Measurements from ENCODE around the gene OXNAD1.
A peak's percentile ranks its signal among the peaks of the same experiment; 100 is the strongest.

Gene OXNAD1

GRCh38 chr3:16254916-16255315, 10.1 kb upstream of the OXNAD1 start:
- TF ChIP-seq Cebpa-rat (IDR thresholded peaks at IDR 0.05) = no peak
- Histone ChIP-seq H3K27me3 (no peaks in the 10 kb centered on the region), H3K27ac (no peak overlapping the region), H3K4me2 (no peak overlapping the region), H4K20me1 (no peaks in the 10 kb centered on the region), H3K4me1 (no peaks in the 10 kb centered on the region), H3K36me3 (peaks cover 9% of the 10 kb centered on the region; the same call in 1 of the 2 replicates), H3K9ac (no peak overlapping the region), H3K4me3 (no peak overlapping the region), H3K9me3 (no peaks in the 10 kb centered on the region)

DNA sequence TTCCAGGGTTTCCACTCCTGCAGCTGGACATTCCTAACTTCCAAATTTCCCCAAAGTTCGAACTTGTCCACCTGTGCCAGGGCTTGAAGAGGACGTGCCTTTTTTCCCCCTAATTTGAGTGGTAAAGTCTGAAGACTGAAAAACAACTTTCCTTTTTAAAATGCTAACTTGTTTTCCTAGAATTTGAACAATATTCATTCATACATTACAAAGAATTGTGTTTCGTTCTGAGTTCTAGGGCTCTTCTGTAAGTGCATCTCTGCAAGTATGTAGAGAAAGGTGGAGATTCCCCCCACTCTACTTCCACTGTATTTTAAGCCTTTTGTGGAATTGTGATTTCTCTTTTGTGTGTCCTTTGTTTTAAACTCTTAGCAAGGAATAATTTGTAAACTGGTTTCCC, 9.7 kb upstream of the OXNAD1 start:
- Histone ChIP-seq H3K4me3 (no peak overlapping the region), H3K36me3 (peaks cover 11% of the 10 kb centered on the region; the same call in 1 of the 2 replicates), H3K27ac (no peak overlapping the region), H3K27me3 (no peaks in the 10 kb centered on the region), H3K9me3 (no peaks in the 10 kb centered on the region), H3K9ac (no peak overlapping the region), H3K4me1 (no peaks in the 10 kb centered on the region), H4K20me1 (no peaks in the 10 kb centered on the region), H3K4me2 (no peak overlapping the region)
- no peak for TF ChIP-seq Cebpa-rat (IDR thresholded peaks at IDR 0.05)

DNA sequence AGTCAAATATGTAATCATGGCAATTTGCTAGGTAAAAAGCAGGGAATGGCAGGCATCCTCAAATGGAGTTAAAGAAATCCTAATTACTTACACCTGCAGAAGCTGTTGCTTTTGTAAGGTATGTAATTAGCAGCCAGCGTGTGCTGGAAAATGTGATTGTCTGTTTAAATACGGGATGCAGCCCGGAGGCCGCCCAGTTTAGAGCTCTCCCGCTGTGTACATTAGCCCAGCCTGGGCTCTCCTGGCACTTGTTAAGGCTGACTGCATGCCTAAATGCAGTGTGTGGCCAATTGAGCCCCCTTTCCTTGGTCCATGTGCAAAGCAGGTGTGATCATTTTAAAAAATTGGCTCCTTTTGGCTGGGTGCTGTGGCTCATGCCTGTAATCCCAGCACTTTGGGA, 9.3 kb upstream of the OXNAD1 start:
- Histone ChIP-seq H3K4me3 (no peak overlapping the region), H3K9me3 (no peaks in the 10 kb centered on the region), H3K27ac (no peak overlapping the region), H3K27me3 (no peaks in the 10 kb centered on the region), H3K4me2 (no peak overlapping the region), H3K4me1 (no peaks in the 10 kb centered on the region), H3K9ac (no peak overlapping the region), H4K20me1 (no peaks in the 10 kb centered on the region), H3K36me3 (peaks cover 15% of the 10 kb centered on the region; the same call in 1 of the 2 replicates)
- TF ChIP-seq Cebpa-rat (IDR thresholded peaks at IDR 0.05) = no peak

DNA sequence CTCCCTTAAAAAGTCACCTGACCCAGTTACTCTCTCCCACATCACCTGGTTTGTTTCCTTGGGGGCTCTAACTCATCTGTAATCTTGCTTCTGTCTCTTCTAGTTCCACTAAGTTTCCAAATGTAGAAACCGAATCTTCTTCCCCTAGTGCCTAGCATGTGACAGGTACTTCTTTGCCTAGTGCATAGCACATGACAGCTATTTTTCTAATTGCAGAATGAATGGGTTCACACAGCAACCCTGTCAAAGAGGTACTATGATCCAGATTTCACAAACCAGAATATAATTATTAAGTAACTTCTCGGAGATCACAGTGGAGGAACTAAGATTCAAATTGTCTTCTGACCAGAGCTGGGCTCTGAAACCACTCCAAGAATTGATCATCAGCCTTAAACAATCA, 7.7 kb upstream of the OXNAD1 start:
- no peak overlapping the region for H3K9ac ChIP-seq
- no peak overlapping the region for H3K4me3 ChIP-seq

GRCh38 chr3:16258177-16258576, 6.8 kb upstream of the OXNAD1 start:
- Histone ChIP-seq H3K4me1 (peaks cover 4% of the 10 kb centered on the region; the same call in 1 of the 2 replicates), H3K4me3 (no peak overlapping the region), H3K27me3 (no peaks in the 10 kb centered on the region), H3K27ac (no peak overlapping the region), H3K36me3 (peaks cover 26% of the 10 kb centered on the region), H3K9me3 (no peaks in the 10 kb centered on the region), H4K20me1 (no peaks in the 10 kb centered on the region), H3K9ac (no peak overlapping the region), H3K4me2 (no peak overlapping the region)
- TF ChIP-seq Cebpa-rat (IDR thresholded peaks at IDR 0.05) = no peak

More for the DNA sequence above, 7.7 kb upstream of the OXNAD1 start:
- H3K9me3 ChIP-seq = no peaks in the 10 kb centered on the region
- no peak for TF ChIP-seq Cebpa-rat (IDR thresholded peaks at IDR 0.05)
- H3K4me1 ChIP-seq = no peaks in the 10 kb centered on the region
- no peaks in the 10 kb centered on the region for H4K20me1 ChIP-seq
- H3K27me3 ChIP-seq = no peaks in the 10 kb centered on the region
- no peak overlapping the region for H3K27ac ChIP-seq
- H3K36me3 ChIP-seq = peaks cover 24% of the 10 kb centered on the region
- no peak overlapping the region for H3K4me2 ChIP-seq

GRCh38 chr3:16258866-16259265, 6.1 kb upstream of the OXNAD1 start:
- H3K9me3 ChIP-seq = no peaks in the 10 kb centered on the region
- no peak overlapping the region for H3K4me2 ChIP-seq
- no peak overlapping the region for H3K9ac ChIP-seq
- no peak overlapping the region for H3K4me3 ChIP-seq
- no peaks in the 10 kb centered on the region for H3K27me3 ChIP-seq
- H3K4me1 ChIP-seq = peaks cover 11% of the 10 kb centered on the region
- H3K27ac ChIP-seq = no peak overlapping the region
- no peak for TF ChIP-seq Cebpa-rat (IDR thresholded peaks at IDR 0.05)
- H3K36me3 ChIP-seq = peaks cover 26% of the 10 kb centered on the region
- no peaks in the 10 kb centered on the region for H4K20me1 ChIP-seq

- TF ChIP-seq Cebpa-rat (IDR thresholded peaks at IDR 0.05) = no peak
- Histone ChIP-seq H3K4me1 (peaks cover 15% of the 10 kb centered on the region), H3K9me3 (no peaks in the 10 kb centered on the region), H3K36me3 (peaks cover 26% of the 10 kb centered on the region), H3K4me2 (no peak overlapping the region), H3K4me3 (no peak overlapping the region), H3K9ac (no peak overlapping the region), H3K27ac (no peak overlapping the region), H3K27me3 (no peaks in the 10 kb centered on the region), H4K20me1 (no peaks in the 10 kb centered on the region)
Measured at GRCh38 chr3:16260046-16260445, 5.0 kb upstream of the OXNAD1 start.

DNA sequence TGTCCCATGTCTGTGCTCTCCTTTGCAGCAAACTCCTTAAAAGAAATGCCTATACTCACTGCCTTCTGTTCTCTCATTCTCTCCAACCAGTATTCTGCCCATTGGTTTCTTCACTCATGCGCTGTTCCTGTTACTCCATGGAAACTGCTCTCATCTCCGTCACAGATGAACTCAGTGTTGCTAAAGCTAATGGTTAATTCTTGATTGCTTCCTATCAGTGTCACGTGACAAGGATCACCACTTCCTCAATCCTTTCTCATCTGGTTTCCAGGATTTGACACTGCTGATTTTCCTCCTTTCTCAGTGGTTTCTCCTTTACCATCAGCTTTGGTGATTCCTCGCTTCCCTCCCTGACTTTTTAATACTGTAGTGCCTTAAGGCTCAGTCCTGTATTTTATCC, 2.8 kb upstream of the OXNAD1 start:
- no peak overlapping the region for H3K4me2 ChIP-seq
- no peaks in the 10 kb centered on the region for H3K9me3 ChIP-seq
- TF ChIP-seq Cebpa-rat (IDR thresholded peaks at IDR 0.05) = no peak
- peaks cover 26% of the 10 kb centered on the region for H3K36me3 ChIP-seq
- no peak overlapping the region for H3K9ac ChIP-seq
- H3K4me3 ChIP-seq = no peak overlapping the region
- no peak overlapping the region for H3K27ac ChIP-seq
- H3K27me3 ChIP-seq = no peaks in the 10 kb centered on the region
- H3K4me1 ChIP-seq = peaks cover 31% of the 10 kb centered on the region
- H4K20me1 ChIP-seq = 0 out of 2 replicates have a peak, but pooled peaks cover under 1% of the 10 kb centered on the region

DNA sequence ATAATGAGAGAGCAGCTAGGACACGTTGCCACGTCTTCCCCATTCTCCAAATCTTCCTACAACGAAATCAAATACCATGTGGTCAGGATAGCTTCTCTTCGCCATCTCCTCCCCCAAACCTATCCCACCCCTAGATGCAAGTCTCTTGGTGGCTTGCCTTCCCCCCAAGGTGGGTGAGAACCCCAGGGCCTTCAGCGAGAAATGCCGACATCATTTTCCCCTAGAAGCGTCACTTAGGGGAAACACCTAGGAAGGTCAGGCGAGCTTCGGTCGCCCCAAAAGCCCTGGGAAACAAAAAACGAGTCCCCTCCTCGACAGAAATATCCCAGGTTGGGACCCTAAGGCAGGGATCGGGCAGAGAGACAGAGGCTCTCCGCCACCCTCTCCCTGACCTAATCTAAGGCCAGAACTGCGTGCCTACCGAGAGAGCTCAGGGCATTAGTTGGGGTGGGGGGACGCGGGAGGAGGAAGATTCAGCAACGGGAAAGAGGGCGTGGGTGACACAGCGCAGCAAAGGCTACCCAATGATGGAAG, 771 bp upstream of the OXNAD1 start:
- Histone ChIP-seq H3K4me3 (peak overlapping the region; percentile 76), H3K4me1 (peaks cover 31% of the 10 kb centered on the region), H3K27me3 (no peaks in the 10 kb centered on the region), H3K27ac (peak overlapping the region; percentile 46), H4K20me1 (0 out of 2 replicates have a peak, but pooled peaks cover 9% of the 10 kb centered on the region), H3K9me3 (no peaks in the 10 kb centered on the region), H3K4me2 (peak overlapping the region; percentile 89), H3K9ac (peak overlapping the region; percentile 85), H3K36me3 (peaks cover 23% of the 10 kb centered on the region)
- no peak for TF ChIP-seq Cebpa-rat (IDR thresholded peaks at IDR 0.05)

- H3K36me3 ChIP-seq = peaks cover 14% of the 10 kb centered on the region
- peak overlapping the region; percentile 87 for H3K4me2 ChIP-seq
- H3K27me3 ChIP-seq = no peaks in the 10 kb centered on the region
- H3K27ac ChIP-seq = peak overlapping the region; percentile 57
- TF ChIP-seq Cebpa-rat (IDR thresholded peaks at IDR 0.05) = no peak
- peak overlapping the region; percentile 76 for H3K4me3 ChIP-seq
- H3K9me3 ChIP-seq = no peaks in the 10 kb centered on the region
- H3K9ac ChIP-seq = peak overlapping the region; percentile 83
- H4K20me1 ChIP-seq = 0 out of 2 replicates have a peak, but pooled peaks cover 9% of the 10 kb centered on the region
- H3K4me1 ChIP-seq = peaks cover 31% of the 10 kb centered on the region
Measured at GRCh38 chr3:16265455-16265786, 409 bp downstream of the OXNAD1 start.

GRCh38 chr3:16266714-16267113, 1.7 kb downstream of the OXNAD1 start:
- no peak overlapping the region for H3K4me3 ChIP-seq
- H4K20me1 ChIP-seq = 0 out of 2 replicates have a peak, but pooled peaks cover 9% of the 10 kb centered on the region
- H3K27ac ChIP-seq = no peak overlapping the region
- peaks cover 31% of the 10 kb centered on the region for H3K4me1 ChIP-seq
- peak overlapping the region; percentile 83 for H3K9ac ChIP-seq
- no peaks in the 10 kb centered on the region for H3K9me3 ChIP-seq
- no peak for TF ChIP-seq Cebpa-rat (IDR thresholded peaks at IDR 0.05)
- H3K36me3 ChIP-seq = peaks cover 18% of the 10 kb centered on the region
- H3K4me2 ChIP-seq = peak overlapping the region; percentile 87
- no peaks in the 10 kb centered on the region for H3K27me3 ChIP-seq

Measured in BLaER1 (cell line).